D721Med (cell line): ENCODE measurements around the gene NPTX2.
"Not testable (repeated sequence)": the region's sequence is repeated elsewhere in the genome, so short reads cannot be mapped to it uniquely, and the experiment has no call there.

Experiments
- DNase-seq: peaks from one replicate; pipeline ENCODE4 v3.0.0; 2011; ENCODE audit warnings: low spot score; ENCODE audit not compliant: insufficient read length
- FAIRE-seq: peaks from 2 replicates; lab custom pipeline; 2011; peaks lifted over from hg19 to GRCh38; lab: Jason Lieb, UNC
- CTCF ChIP-seq: IDR thresholded peaks from 2 replicates; pipeline ENCODE4 v1.5.1; 2012; ENCODE audit warnings: mild to moderate bottlenecking, control low read depth; ENCODE audit not compliant: insufficient read depth; ENCODE audit errors: missing control alignments

Gene NPTX2

GRCh38 chr7:98617051-98617959 is at the start of gene NPTX2:
Gene NPTX2, plus strand, starts transcription at chr7:98617285. Its CDS starts 177 bp downstream, at chr7:98617462.
- TF ChIP-seq CTCF = no peak
- FAIRE-seq (no peak), DNase-seq (peak; percentile 83)

GRCh38 chr7:98567991-98568390 is 49.1 kb upstream of the NPTX2 start:
- DNase-seq (no peak), FAIRE-seq (no peak)
- no peak for TF ChIP-seq CTCF

GRCh38 chr7:98568891-98569290 is 48.2 kb upstream of the NPTX2 start:
- TF ChIP-seq CTCF = no peak
- DNase-seq (no peak), FAIRE-seq (no peak)

GRCh38 chr7:98569691-98570337 is 47.3 kb upstream of the NPTX2 start:
- no peak for DNase-seq
- no peak for TF ChIP-seq CTCF
- FAIRE-seq = no peak

GRCh38 chr7:98571006-98571405 is 46.1 kb upstream of the NPTX2 start:
- TF ChIP-seq CTCF = no peak
- FAIRE-seq = no peak
- DNase-seq = no peak

- TF ChIP-seq CTCF = no peak
- no peak for DNase-seq
- no peak for FAIRE-seq
These were observed 45.1 kb upstream of the NPTX2 start for GRCh38 chr7:98571986-98572385.

GRCh38 chr7:98572716-98573115 is 44.4 kb upstream of the NPTX2 start:
- not testable (repeated sequence) for FAIRE-seq, DNase-seq
